Measurements from ENCODE around the gene KRTAP10-12.

Gene KRTAP10-12

DNA sequence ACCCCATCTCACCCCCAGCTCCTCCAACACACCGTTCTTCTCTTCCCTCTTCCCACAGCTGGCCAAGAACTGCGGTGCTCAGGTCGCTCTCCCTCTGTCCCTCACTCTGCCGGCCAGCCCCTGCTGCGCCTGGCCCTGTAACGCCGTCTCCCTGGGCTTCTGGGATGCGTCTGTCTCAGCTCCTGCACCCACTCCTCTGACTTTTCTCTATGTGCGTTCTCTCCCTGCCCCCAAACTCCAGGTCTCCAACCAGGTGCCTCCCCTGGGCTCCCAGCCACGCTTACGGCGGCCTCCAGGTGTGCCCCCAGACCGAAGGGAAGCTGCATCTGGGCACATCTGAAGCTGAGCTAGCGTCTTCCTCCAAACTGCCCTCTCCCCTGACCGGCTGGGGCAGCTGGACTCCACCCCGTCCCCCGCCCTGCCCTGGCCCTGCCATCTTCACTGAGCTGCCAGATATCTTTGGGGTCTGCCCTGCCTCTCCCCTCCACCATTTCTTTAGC is 2.6 kb downstream of the KRTAP10-12 start:
- DNase-seq, result no peak

DNA sequence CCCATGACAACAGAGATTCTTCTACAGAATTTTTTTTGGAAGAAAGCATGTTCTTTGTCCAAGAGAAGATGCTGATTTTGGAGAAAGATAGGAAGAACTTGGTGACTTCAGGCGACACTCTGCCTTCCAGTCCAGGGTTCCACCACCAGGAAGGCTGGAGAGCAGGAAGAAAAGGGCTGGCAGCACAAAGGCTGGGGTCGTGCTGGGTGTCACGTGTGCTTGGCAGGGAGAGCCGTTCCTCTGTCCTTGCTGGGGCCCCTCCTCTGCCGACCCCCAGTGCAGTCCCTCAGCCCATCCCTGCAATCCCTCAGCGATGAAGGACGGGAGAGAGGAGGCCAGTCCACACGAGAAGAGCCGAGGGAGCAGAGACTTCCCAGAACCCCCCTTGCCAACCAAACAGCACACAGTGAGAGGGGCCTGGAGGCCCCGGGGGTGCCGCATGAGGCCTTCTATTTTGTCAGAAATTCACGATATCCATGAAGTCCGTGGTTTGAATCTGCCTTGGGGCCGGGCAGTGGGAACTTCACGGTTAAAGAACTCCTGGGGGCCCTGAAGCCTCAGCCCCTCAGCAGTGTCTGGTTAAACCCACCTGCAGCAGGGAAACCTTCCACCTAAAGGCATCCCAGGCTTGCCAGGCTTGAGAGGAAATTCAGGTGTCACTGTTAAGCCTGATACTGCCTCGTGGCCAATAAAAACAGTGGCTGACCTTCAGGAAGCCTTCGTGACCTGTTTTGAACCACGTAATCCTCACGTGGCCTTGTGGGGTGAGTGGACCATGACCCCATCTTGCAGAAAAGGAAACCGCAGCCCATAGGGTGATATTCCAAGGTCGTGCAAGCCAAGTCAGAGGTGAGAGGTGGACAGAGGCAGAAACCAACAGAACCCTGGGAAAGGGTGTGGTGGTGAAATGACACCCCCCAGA is 3.4 kb downstream of the KRTAP10-12 start:
- DNase-seq, result no peak

GRCh38 chr21:44701023-44701400 is 4.0 kb downstream of the KRTAP10-12 start:
- no peak for DNase-seq

- no peak for DNase-seq
Measured at GRCh38 chr21:44701541-44701940, 4.6 kb downstream of the KRTAP10-12 start.

- no peak for DNase-seq
Measured at GRCh38 chr21:44702111-44702972, 5.4 kb downstream of the KRTAP10-12 start.

DNA sequence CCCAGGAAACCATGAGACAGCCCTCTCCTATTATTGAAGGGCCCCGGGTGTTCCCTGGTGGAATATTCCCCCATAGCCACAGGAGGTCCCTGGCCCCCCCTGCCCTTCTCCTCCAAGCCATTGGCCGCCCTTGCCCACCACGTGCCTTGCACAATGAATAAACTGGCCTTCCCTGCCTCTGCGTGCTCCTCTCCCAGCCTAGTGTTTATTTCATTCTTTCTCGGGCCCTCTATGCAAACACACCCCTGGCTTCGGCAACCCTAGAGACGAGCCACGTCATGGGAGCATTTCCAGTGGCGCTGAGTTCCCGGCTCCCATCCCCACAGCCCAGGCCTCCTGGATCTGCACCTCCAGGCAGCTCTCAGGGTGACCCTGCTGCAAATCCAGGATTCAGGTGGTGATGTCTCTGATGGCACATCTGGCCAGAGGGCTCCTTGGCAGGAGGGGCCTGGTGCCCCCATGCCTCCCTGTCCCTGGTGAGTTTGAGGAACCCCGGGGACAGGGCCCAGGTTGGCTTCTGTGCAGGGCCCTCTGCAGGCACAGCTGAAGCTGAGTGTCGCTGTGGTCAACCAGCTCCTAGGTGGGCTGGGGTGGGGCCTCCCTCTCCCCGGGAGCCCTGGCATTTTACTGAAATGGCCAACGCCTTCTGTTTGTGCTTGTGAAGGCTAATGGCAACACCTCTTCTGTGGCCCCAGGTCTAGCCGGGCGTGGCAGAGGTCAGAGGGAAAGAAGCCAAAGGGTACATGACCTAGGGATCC is 6.2 kb downstream of the KRTAP10-12 start:
- DNase-seq, result no peak

DNA sequence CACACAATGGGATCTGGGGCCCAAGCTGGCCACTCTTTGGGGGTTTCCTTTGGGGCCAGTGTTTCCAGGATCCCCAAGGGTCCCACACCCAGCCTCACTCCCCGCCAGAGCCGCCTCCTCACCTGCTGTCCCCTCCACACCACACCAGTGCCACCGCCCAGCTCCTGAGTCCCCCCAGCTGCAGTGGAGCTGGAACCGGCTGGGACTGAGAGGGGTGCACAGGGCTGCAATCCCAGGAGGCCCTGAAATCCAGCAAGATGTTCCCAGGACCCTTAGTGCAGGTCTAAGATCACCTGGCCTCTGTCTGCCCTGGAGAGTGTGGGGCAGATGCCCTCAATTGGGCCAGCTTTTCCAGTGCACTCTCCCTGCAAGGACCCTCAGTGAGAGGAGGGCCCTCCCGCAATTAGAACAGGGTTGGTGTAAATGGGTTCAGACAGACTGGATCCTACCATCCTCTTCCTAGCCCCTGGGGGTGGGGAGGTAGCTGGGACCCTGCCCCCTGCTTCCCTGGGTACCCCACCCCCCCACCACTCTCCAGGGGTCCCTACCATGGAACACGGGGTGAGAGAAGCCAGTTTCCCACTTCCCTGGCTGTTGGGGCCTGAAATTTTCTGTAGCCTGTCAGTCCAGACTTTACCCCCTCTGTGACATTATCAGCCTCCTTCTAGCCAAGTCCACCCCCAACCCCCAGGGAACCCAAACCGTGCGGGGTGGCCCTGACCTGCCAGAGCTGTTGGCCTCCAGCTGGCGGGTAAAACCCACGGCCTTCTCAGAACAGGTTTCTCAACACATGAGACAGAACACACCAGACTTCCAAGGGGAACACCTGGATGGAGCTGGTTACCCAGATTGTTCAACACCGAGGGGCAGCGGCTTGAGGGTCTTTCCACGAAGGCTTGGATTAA is 7.0 kb downstream of the KRTAP10-12 start:
- no peak for DNase-seq

DNA sequence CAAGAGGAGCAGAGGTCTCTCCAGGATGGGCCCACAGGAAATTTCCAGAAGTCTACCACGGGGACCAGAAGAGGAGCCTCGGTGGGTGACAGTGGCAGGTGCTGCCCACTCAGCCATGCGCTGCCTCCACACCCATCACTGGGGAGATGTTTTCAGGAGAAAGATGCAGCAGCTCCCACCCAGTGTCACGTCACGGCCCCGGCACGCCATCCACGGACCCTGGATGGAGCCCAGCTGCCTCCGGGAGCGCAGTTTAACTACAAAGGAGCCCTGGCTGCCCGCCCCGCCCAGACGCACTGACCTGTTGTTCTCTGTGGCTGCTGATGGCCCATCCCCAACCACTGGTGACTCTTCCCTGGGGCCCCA is 7.6 kb downstream of the KRTAP10-12 start:
- DNase-seq, result no peak

- no peak for DNase-seq
Measured at GRCh38 chr21:44706026-44706705, 9.2 kb downstream of the KRTAP10-12 start.

DNA sequence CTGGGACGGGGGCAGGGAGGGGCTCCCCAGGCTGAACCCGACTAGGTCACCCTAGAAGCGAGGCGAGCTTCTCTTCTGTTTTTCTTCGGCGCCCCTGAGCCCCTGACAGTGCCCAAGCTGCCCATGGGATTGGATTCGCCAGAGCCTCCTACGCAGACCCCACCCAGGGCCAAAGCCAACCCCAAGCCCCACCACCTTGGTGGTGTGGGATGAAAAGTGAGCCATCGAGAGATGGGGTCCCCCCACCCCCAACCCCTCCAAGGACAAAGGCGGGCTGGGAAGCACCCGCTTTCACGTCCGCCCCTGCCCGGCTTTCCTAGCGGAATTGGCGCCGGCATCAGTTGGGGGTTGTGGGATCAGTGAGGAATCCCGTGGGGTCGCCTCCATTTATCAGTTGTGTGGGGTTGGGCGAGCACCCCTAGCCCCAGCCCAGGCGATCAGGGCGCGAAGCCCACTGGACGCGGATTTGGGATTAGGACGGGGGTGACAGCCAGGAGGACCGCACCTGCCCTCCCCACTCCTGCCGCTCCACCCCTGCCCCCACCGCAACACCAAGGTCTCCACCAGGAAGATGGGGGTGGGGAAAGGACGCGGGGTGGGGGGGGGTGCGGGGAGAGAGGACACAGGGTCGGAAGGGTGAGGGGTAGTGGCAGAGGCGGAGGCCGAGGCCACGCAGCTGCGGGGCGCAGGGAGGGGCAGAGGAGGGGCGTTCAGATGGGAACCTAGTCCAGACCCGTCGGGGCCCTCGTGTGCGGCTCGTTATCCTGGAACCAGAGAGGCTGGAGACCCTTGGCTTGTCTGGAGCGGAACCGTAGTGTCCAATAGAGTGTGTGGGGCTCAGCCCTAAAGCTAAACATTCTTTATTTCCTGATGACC is 10.0 kb downstream of the KRTAP10-12 start:
- no peak for DNase-seq

GRCh38 chr21:44708213-44708865 is 11.4 kb downstream of the KRTAP10-12 start:
- no peak for DNase-seq

DNA sequence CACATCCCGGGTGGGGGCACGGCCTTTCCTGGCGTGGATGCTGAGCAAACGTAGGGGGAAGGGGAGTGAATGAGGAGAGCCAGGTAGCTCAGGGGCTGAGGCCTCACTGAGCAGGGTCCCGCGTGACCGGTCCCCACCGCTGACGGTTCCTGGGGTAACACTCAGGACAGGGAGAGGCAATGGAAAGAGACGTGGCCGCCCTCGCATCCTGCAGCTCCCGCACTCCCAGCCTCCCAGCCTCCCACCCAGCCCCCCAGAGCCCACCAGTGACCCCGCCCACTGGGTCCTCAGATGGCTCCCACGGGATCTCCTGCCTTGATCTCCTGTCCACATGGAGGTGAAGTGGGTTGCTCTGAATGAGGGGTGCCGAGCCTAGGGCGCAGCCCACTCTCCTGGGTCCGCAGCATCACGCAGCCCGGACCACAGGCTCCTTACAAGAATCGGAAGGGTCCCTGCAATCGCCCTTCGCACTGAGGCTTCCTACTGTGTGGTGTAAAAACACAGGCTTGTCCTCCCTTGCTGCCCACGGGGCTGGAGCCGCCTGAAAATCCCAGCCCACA is 12.0 kb downstream of the KRTAP10-12 start:
- no peak for DNase-seq

- no peak for DNase-seq
Measured at GRCh38 chr21:44709426-44710293, 12.7 kb downstream of the KRTAP10-12 start.

GRCh38 chr21:44710294-44710665 is 13.3 kb downstream of the KRTAP10-12 start:
- no peak for DNase-seq

DNA sequence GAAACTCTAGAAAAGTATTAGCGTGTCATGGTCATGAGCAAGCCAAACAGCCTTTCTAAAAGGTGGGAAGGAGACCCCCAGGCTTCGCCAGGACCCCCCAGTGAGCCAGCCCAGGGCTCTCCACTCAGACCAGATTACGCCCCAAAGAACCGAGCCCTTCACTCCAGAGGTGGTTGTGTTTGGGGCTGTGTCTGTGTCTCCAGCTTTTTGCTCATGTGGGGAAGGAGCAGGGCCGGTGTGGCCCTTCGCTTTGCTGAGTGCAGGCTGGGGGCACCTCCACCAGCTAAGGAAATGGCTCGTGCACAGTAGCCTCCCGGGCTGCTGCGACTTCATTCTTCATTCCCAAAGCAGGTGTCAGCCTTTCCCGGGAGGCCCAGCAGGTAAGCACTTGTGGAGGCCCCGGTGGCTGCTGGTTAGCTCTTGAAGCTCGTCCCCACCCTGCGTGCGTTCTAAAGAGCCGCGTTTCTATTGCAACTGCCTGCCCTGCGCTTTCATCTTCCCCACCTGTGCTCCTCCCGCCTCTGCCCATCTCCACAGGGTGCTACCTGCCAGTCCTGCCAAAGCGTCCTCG is 13.9 kb downstream of the KRTAP10-12 start:
- no peak for DNase-seq

DNA sequence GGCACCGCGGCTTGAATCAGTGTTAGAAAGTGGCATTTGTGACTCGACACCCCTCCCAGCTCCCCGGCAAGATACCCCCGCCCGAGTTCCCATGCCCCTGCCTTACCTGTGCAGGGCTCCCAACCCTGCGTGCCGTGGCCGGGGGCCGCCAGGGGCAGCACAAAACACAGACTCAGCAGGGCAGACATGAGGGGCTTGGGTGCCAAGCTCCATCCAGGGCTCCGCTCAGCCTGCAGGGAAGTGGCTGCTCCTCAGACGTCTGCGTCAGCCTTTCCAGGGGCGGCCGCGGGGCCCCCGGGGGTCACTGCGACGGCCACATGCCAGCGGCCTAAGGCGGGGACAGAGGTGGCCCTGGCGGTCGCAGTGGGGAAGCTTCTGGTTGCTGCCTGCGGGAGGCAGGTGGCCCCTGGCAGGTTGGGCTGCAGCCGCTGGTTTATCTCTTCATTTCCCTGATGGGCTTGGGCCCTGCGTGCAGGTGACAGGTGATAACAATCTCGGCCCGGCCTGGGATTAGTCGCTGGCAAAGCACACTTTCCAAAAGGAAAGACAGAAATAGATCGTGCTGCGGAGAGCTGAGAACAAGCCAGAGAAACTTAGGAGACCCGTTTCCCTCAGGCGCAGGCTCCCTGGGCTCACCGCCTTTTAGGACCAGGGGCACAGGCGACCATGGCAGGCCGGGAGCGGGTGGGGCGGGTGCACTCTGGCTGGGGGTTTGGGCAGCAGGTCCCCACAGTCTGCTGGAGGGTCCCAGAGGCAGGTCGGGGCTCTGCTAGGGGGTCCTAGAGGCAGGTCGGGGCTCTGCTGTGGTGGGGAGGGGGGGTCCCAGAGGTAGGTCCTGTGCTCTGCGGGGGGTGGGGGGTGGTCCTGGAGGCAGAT is 14.6 kb downstream of the KRTAP10-12 start, which contains the start of gene TSPEAR:
Gene TSPEAR (minus strand): TSS at position 246 of the 876 bp plus-strand sequence. CDS start 58 bp downstream, at position 188.
- no peak for DNase-seq

Data from effector CD4-positive, alpha-beta T cell (primary cell).